KBM-7 (cell line): Measurements from ENCODE around the gene CYTL1.
"Not testable (repeated sequence)": the region's sequence is repeated elsewhere in the genome, so short reads cannot be mapped to it uniquely, and the experiment has no call there.

Experiments used
- DNase-seq: peaks from one replicate; pipeline ENCODE4 v3.0.0-alpha.2; 2015
- in situ Hi-C: fragments of 300-500 bp; cut with MboI; formaldehyde crosslinking; loops from 2 replicates; pipeline ENCODE4 v1.14.3; 2020; ENCODE audit warnings: low sequenced_read_pairs, low pct_unique_long_range_greater_than_20kb, mixed read lengths

Gene CYTL1

GRCh38 chr4:5019274-5019673 lies at the start of gene CYTL1:
TSS of gene CYTL1 (minus strand) at chr4:5019458. CDS start at chr4:5019445, 13 bp downstream.
- DNase-seq: peak; percentile 46

GRCh38 chr4:5067908-5068307 lies 48.6 kb upstream of the CYTL1 start:
- no peak for DNase-seq
- in situ Hi-C loops: no loop called here

More at GRCh38 chr4:5019274-5019673, at the start of gene CYTL1:
- in situ Hi-C loops: no loop called here

GRCh38 chr4:5066968-5067367 lies 47.7 kb upstream of the CYTL1 start:
- DNase-seq, in situ Hi-C loops: not testable (repeated sequence)

- in situ Hi-C loops: no loop called here
- DNase-seq: no peak
These were observed 46.8 kb upstream of the CYTL1 start for GRCh38 chr4:5066101-5066500.

GRCh38 chr4:5055411-5055810 lies 36.2 kb upstream of the CYTL1 start:
- no peak for DNase-seq
- in situ Hi-C loops: no loop called here

GRCh38 chr4:5054532-5054931 lies 35.3 kb upstream of the CYTL1 start:
- no peak for DNase-seq
- in situ Hi-C loops: no loop called here

GRCh38 chr4:5052726-5053425 lies 33.6 kb upstream of the CYTL1 start:
- in situ Hi-C loops: no loop called here

GRCh38 chr4:5052204-5052702 lies 33.0 kb upstream of the CYTL1 start:
- in situ Hi-C loops: no loop called here
- DNase-seq: no peak

More at GRCh38 chr4:5052726-5053425, 33.6 kb upstream of the CYTL1 start:
- no peak for DNase-seq

GRCh38 chr4:5051278-5052203 lies 32.3 kb upstream of the CYTL1 start, which contains the start of gene STK32B:
TSS of gene STK32B (plus strand) at chr4:5051480.
- in situ Hi-C loops: no loop called here

GRCh38 chr4:5050520-5051277 lies 31.4 kb upstream of the CYTL1 start:
- in situ Hi-C loops: no loop called here
- DNase-seq: peak; percentile 81

More at GRCh38 chr4:5051278-5052203, 32.3 kb upstream of the CYTL1 start, which contains the start of gene STK32B:
- DNase-seq: peak; percentile 81

- in situ Hi-C loops: no loop called here
- DNase-seq: no peak
These were observed 29.5 kb upstream of the CYTL1 start for GRCh38 chr4:5048721-5049120.

- in situ Hi-C loops: no loop called here
- DNase-seq: peak; percentile 96
These were observed 25.8 kb upstream of the CYTL1 start for GRCh38 chr4:5045097-5045496.

GRCh38 chr4:5044341-5044740 lies 25.1 kb upstream of the CYTL1 start:
- peak; percentile 64 for DNase-seq
- in situ Hi-C loops: no loop called here

GRCh38 chr4:5043579-5043978 lies 24.3 kb upstream of the CYTL1 start:
- no peak for DNase-seq
- in situ Hi-C loops: no loop called here

- DNase-seq: no peak
- in situ Hi-C loops: no loop called here
These were observed 22.4 kb upstream of the CYTL1 start for GRCh38 chr4:5041699-5042098.

GRCh38 chr4:5040856-5041620 lies 21.8 kb upstream of the CYTL1 start:
- in situ Hi-C loops: no loop called here
- no peak for DNase-seq

- DNase-seq: no peak
- in situ Hi-C loops: no loop called here
These were observed 20.5 kb upstream of the CYTL1 start for GRCh38 chr4:5039800-5040199.
